T-helper 17 cell (primary cell): ENCODE data around the gene SERPINE2. TPM values are rescaled to one million over a fixed set of nuclear protein-coding genes. Genes with fewer than 3 reads are reported as not detected.

Experiments
- ATAC-seq: fragments of 150-1000 bp; cut with Tn5 transposase; 2 replicates; pipeline ENCODE4 v1.10.0; 2021; ENCODE audit warnings: mild to moderate bottlenecking, moderate library complexity
- DNase-seq, 3 donors: peaks; one replicate each; pipeline versions ENCODE4 v3.0.0 to v3.0.0-alpha.2; 2020 to 2021
- H3K9me3 ChIP-seq: one replicate; pipeline ENCODE4 v1.7.0; 2013; ENCODE audit warnings: low read length, mild to moderate bottlenecking; ENCODE audit not compliant: control insufficient read depth, poor library complexity, severe bottlenecking
- H3K27ac Mint-ChIP-seq: one replicate; pipeline ENCODE4 v1.8.0; 2022; ENCODE audit warnings: mild to moderate bottlenecking, moderate library complexity, mixed read lengths
- H3K27me3 Mint-ChIP-seq: one replicate; pipeline ENCODE4 v1.8.0; 2022; ENCODE audit warnings: mixed read lengths
- H3K36me3 Mint-ChIP-seq: one replicate; pipeline ENCODE4 v1.8.0; 2022; ENCODE audit warnings: low read depth, mixed read lengths
- H3K4me1 Mint-ChIP-seq: one replicate; pipeline ENCODE4 v1.8.0; 2022; ENCODE audit warnings: mild to moderate bottlenecking, mixed read lengths
- H3K4me3 Mint-ChIP-seq: one replicate; pipeline ENCODE4 v1.8.0; 2022; ENCODE audit warnings: mild to moderate bottlenecking, moderate library complexity, mixed read lengths
- total RNA-seq, 4 donors: library from RNA in 2 of 4; stranded (reverse) in 2 of 4; gene quantifications; one replicate each; pipeline ENCODE4 v1.2.3 and lab custom pipeline; 2022 to 2026

Gene SERPINE2
- total RNA-seq, 2 donors from 2014 or later: 0.37 to 3.9 TPM

DNA sequence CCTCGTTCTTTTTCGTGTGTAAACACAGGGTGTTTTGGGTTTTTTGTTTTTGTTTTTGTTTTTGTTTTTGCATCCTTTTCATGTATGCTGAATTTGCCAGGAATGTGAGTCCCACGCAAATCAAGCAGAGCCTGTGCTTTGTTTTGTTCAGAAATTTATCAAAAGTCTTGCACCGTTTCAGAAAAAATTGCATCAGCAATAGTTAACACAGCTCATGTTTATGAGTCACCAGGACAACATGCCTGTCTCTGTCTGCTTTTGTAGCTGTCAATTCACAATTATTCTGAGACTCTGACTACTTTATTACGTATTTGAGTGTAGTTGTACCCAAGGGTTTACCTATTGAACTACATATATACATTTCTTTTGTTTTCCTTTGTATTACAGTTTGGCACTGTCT lies 43.5 kb downstream of the SERPINE2 start:
- H3K36me3 Mint-ChIP-seq: no peaks in the 10 kb centered on the region
- H3K4me3 Mint-ChIP-seq: no peak overlapping the region
- H3K27me3 Mint-ChIP-seq: peaks cover 15% of the 10 kb centered on the region
- no peak overlapping the region for H3K27ac Mint-ChIP-seq
- peaks cover 2% of the 10 kb centered on the region for H3K4me1 Mint-ChIP-seq
- no peak for DNase-seq
- no peaks in the 10 kb centered on the region for H3K9me3 ChIP-seq
- no peak for ATAC-seq

DNA sequence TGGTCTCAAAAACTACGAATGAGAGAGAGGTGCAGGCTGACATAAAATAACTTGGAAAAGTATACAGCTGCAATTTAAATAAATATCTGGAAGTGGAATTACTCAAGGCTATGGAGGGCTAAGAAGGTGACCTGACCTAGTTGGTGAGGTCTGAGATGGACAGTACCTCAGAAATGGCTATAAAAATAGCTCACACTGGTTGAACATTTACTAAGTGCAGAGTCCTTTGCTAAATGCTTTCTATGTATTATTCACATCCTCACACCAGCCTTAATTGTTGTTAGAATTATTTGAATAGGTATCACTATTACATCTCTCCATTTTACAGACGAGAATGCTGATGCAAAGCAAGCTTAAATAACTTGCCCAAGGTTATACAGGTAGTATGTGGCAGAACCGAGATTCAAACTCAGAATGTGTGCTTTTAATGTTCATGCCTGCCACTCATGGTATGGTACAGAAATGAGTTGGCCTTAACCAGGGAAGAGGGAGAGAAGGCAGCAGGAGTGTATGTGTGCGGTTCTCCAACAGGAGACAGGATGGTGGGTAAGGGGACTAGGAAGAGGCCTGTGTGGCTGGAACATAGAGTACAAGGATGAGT lies 44.4 kb downstream of the SERPINE2 start:
- ATAC-seq: no peak
- peaks cover 2% of the 10 kb centered on the region for H3K4me1 Mint-ChIP-seq
- no peak overlapping the region for H3K27ac Mint-ChIP-seq
- no peaks in the 10 kb centered on the region for H3K36me3 Mint-ChIP-seq
- no peak overlapping the region for H3K4me3 Mint-ChIP-seq
- H3K9me3 ChIP-seq: no peaks in the 10 kb centered on the region
- no peak for DNase-seq
- H3K27me3 Mint-ChIP-seq: peaks cover 21% of the 10 kb centered on the region

DNA sequence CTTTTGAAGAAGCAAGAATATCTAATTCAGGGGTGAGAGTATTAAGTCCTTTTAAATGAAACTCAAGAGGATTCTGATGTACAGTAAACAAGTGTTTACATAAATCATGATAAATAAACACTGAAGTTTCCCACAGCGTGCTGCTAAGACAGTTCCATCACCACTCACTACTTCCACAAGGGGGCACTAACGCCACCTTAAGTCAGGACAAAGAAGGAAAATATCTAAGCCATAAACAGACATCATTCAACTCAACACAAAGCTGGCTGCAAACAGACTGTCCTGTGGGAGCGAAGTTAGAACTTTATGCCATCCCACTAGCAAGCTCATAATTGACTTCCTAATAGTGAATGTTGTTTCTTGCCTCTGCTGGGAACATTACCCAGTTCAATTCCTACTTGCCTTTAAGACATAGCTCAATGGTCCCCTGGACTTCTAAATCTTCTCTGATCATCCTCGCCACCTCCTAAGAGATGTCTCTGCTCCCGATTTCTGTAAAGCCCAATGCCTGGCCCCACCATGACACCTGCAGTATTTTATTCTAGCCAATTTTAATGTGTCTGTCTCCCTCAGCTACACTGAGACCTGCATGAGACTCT lies 45.4 kb downstream of the SERPINE2 start:
- peaks cover 4% of the 10 kb centered on the region for H3K4me1 Mint-ChIP-seq
- H3K36me3 Mint-ChIP-seq: no peaks in the 10 kb centered on the region
- peak overlapping the region; percentile 45 for H3K4me3 Mint-ChIP-seq
- DNase-seq (peak in 2 of 3 donors; percentile 14 to 41), ATAC-seq (peak; percentile 74)
- H3K27ac Mint-ChIP-seq: no peak overlapping the region
- H3K27me3 Mint-ChIP-seq: peaks cover 28% of the 10 kb centered on the region
- H3K9me3 ChIP-seq: no peaks in the 10 kb centered on the region

DNA sequence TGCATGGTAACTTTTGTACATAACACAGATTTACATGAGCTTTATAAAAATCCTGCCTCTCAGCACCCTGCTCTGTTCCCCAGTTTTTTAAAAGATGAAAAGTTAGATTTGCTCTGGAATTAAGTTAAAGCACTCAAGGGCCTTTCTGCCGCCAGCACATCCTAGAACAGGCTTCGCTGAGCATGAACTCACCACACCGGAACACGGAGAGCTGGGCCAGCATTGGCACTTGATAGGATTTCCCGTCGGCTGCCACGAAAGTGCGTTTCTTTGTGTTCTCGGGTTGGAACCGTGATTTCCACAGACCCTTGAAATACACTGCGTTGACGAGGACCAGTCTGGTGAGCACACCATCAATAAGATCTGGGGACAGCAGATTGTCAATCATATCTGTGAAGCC lies 47.5 kb downstream of the SERPINE2 start:
- Mint-ChIP-seq H3K27me3 (peaks cover 38% of the 10 kb centered on the region), H3K4me3 (no peak overlapping the region), H3K36me3 (no peaks in the 10 kb centered on the region), H3K4me1 (peaks cover 4% of the 10 kb centered on the region), H3K27ac (no peak overlapping the region)
- DNase-seq (no peak), ATAC-seq (no peak)
- H3K9me3 ChIP-seq: no peaks in the 10 kb centered on the region

GRCh38 chr2:223989856-223990232 lies 49.2 kb downstream of the SERPINE2 start:
- no peak overlapping the region for H3K4me3 Mint-ChIP-seq

DNA sequence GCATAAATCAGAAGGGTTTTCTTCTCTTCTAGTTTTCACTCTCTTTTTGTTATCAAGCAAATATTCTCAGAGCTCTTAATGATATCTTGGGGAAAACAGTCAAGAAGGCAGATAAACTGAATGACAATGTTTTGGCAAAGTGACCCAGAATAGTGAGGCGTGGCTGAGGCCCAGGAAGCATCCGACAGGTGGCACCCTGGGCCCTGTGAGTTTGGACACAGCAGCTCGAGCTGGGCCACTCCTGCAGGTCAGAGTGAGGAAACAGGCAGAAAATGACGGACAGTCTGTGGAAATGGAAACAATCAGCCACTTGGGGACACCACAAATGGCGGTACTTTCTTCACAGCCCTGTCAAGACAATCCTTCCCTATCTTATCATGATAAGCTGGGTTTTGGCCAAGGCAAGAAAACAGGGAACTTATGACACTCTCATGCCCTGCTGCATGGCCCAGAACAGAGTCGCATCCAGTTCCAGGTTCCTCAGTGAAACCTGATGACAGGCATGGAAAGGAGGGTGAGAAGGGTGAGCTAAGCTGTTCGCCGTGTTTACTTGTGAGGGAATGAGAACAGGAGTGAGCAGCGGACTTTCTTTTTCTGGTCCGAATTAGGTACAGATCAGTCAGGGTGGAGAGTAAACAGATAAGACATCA lies 49.8 kb downstream of the SERPINE2 start:
- ATAC-seq: no peak
- H3K27me3 Mint-ChIP-seq: peaks cover 57% of the 10 kb centered on the region
- H3K36me3 Mint-ChIP-seq: no peaks in the 10 kb centered on the region
- no peaks in the 10 kb centered on the region for H3K9me3 ChIP-seq
- no peak overlapping the region for H3K27ac Mint-ChIP-seq
- peaks cover 4% of the 10 kb centered on the region for H3K4me1 Mint-ChIP-seq
- no peak overlapping the region for H3K4me3 Mint-ChIP-seq
- no peak for DNase-seq

More at GRCh38 chr2:223989856-223990232, 49.2 kb downstream of the SERPINE2 start:
- DNase-seq (no peak), ATAC-seq (no peak)
- no peaks in the 10 kb centered on the region for H3K36me3 Mint-ChIP-seq
- peaks cover 4% of the 10 kb centered on the region for H3K4me1 Mint-ChIP-seq
- H3K27ac Mint-ChIP-seq: no peak overlapping the region
- H3K27me3 Mint-ChIP-seq: peaks cover 52% of the 10 kb centered on the region
- no peaks in the 10 kb centered on the region for H3K9me3 ChIP-seq

DNA sequence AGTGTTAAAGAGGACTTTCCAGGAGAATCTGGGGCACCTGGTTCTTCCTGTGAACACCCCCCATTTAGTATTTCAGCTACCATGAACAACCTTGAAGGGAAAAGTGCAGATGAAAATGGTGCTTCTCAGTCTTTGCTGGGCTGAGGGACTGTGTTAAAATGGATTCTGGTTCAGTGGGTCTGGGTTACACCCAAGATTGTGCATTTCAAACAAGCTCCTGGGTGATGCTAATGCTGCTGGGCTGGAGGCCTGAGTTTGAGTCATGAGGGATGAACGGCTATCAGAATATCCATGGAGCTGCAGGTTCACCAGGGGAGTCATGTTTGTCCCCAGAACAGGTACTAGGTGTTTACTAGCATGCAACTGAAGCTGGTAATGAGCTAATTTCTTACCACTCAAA lies 57.8 kb downstream of the SERPINE2 start:
- peaks cover 2% of the 10 kb centered on the region for H3K4me1 Mint-ChIP-seq

DNA sequence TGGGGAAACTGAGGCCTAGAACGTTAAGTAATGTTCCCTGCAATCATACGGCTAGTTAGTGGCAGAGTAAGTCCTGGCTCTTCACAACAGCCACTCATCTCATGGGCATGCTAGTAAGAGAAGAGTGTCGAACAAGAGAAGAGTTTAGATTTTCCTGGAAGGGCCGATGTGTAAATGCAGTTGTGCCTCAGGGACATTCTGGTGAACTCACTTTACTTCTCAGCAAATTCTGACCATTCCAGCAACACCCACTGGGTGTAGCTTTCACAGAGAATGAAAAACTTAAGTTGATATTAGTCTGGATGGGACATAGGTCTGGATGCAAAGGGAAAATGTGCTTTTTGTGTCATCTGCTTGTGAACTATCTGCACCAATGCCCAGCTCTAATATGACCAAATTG lies 58.3 kb downstream of the SERPINE2 start:
- peaks cover 3% of the 10 kb centered on the region for H3K9me3 ChIP-seq
- ATAC-seq (no peak), DNase-seq (no peak)
- H3K4me3 Mint-ChIP-seq: no peak overlapping the region
- peaks cover 2% of the 10 kb centered on the region for H3K4me1 Mint-ChIP-seq
- H3K27ac Mint-ChIP-seq: no peak overlapping the region
- peaks cover 12% of the 10 kb centered on the region for H3K27me3 Mint-ChIP-seq
- no peaks in the 10 kb centered on the region for H3K36me3 Mint-ChIP-seq

More for the DNA sequence above, 57.8 kb downstream of the SERPINE2 start:
- DNase-seq: no peak
- no peaks in the 10 kb centered on the region for H3K36me3 Mint-ChIP-seq
- peaks cover 16% of the 10 kb centered on the region for H3K27me3 Mint-ChIP-seq
- H3K27ac Mint-ChIP-seq: no peak overlapping the region
- ATAC-seq: no peak
- H3K4me3 Mint-ChIP-seq: no peak overlapping the region
- peaks cover 3% of the 10 kb centered on the region for H3K9me3 ChIP-seq

GRCh38 chr2:223980397-223980735 lies 58.7 kb downstream of the SERPINE2 start:
- H3K27ac Mint-ChIP-seq: no peak overlapping the region
- H3K4me3 Mint-ChIP-seq: no peak overlapping the region
- H3K27me3 Mint-ChIP-seq: peaks cover 7% of the 10 kb centered on the region
- H3K36me3 Mint-ChIP-seq: no peaks in the 10 kb centered on the region
- ATAC-seq (no peak), DNase-seq (no peak)
- H3K9me3 ChIP-seq: peaks cover 3% of the 10 kb centered on the region
- peaks cover 2% of the 10 kb centered on the region for H3K4me1 Mint-ChIP-seq

DNA sequence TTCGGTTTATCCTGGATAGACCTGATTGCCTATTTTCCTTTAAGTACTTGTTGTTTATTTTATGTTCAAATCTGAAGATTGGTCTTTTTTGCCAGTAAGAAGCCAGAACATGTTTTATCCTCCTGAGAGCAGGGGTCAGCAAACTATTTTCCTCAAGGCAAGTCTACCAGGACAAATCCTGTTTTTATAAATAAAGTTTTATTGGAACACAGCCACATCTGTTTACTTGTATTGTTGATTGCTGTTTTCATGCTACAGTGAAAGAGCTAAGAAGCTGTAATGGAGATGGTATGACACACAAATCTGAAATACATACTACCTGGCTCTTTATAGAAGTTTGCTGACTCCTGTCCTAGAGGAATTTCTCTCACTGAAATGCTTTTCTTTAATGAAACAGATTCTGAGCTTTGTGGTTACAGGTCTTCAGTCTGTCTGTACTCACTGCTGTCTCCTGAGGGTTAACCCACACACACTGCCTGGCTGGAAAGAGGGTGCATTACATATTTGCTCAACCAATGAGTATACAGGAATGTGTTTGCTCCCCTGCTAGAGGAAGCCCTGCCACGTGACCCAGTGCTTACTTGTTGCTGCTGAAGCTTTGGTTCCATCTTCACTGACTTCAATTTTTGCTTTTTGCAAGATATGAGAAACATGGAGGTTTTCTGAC lies 59.2 kb downstream of the SERPINE2 start:
- no peaks in the 10 kb centered on the region for H3K36me3 Mint-ChIP-seq
- H3K4me3 Mint-ChIP-seq: no peak overlapping the region
- peaks cover 3% of the 10 kb centered on the region for H3K9me3 ChIP-seq
- peaks cover 6% of the 10 kb centered on the region for H3K27me3 Mint-ChIP-seq
- ATAC-seq: no peak
- no peak for DNase-seq
- peaks cover 2% of the 10 kb centered on the region for H3K4me1 Mint-ChIP-seq
- H3K27ac Mint-ChIP-seq: no peak overlapping the region

- Mint-ChIP-seq H3K27me3 (no peaks in the 10 kb centered on the region), H3K27ac (no peak overlapping the region), H3K4me1 (peaks cover under 1% of the 10 kb centered on the region), H3K4me3 (no peak overlapping the region), H3K36me3 (no peaks in the 10 kb centered on the region)
- DNase-seq (no peak), ATAC-seq (no peak)
- H3K9me3 ChIP-seq: peaks cover 3% of the 10 kb centered on the region
Observed at GRCh38 chr2:223978451-223978850, 60.6 kb downstream of the SERPINE2 start.

DNA sequence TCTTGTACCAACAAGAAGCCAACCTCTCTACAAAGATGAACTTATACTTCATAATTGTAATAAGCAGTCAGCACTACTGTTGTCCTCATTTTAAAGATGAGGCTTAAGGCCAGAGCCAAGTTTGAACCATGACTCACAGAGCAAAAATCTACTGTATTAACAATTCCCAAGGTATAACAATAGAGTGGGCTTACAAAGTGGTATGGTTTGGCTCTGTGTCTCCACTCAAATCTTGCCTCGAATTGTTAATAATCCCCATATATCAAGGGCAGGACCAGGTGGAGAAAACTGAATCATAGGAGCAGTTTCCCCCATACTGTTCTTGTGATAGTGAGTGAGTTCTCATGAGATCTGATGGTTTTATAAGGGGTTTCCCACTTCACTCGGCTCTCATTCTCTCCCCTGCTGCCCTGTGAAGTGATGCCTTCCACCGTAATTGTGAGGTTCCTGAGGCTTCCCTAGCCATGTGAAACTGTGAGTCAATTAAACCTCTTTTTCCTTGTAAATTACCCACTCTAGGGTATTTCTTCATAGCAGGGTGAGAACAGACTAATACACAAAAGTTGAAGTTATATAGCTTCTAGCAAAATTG lies 62.4 kb downstream of the SERPINE2 start:
- ATAC-seq: no peak

GRCh38 chr2:223973606-223974005 lies 65.5 kb downstream of the SERPINE2 start:
- Mint-ChIP-seq H3K36me3 (no peaks in the 10 kb centered on the region), H3K4me1 (peaks cover 3% of the 10 kb centered on the region), H3K4me3 (no peak overlapping the region), H3K27me3 (no peaks in the 10 kb centered on the region), H3K27ac (no peak overlapping the region)
- ATAC-seq (no peak), DNase-seq (no peak)
- peaks cover under 1% of the 10 kb centered on the region for H3K9me3 ChIP-seq

More for the DNA sequence above, 62.4 kb downstream of the SERPINE2 start:
- Mint-ChIP-seq H3K36me3 (no peaks in the 10 kb centered on the region), H3K27me3 (no peaks in the 10 kb centered on the region), H3K4me1 (no peaks in the 10 kb centered on the region), H3K4me3 (no peak overlapping the region), H3K27ac (no peak overlapping the region)
- no peak for DNase-seq
- H3K9me3 ChIP-seq: peaks cover 3% of the 10 kb centered on the region
